SK-N-MC (cell line): ENCODE results near the gene GRB2.

Source experiments
- DNase-seq: peaks from one replicate; pipeline ENCODE4 v3.0.0-alpha.2; 2011; ENCODE audit warnings: low read depth, low spot score
- H3K27ac ChIP-seq: fragments of 200-600 bp; sonication (generic); 2 replicates; pipeline ENCODE4 v1.5.1; 2016; ENCODE audit warnings: mixed run types
- H3K36me3 ChIP-seq: fragments of 200-600 bp; sonication (generic); 2 replicates; pipeline ENCODE4 v1.6.1; 2017; ENCODE audit warnings: antibody characterized with exemption, low read length, mixed read lengths; ENCODE audit not compliant: insufficient read depth
- H3K4me3 ChIP-seq: fragments of 200-600 bp; sonication (generic); 2 replicates; pipeline ENCODE4 v1.5.1; 2016
- H3K9ac ChIP-seq: fragments of 200-600 bp; sonication (generic); 2 replicates; pipeline ENCODE4 v1.8.0; 2017; ENCODE audit warnings: mixed run types, mixed read lengths; ENCODE audit not compliant: insufficient read length
- H3K9me3 ChIP-seq: fragments of 200-600 bp; sonication (generic); 2 replicates; pipeline ENCODE4 v1.6.1; 2017; ENCODE audit warnings: low read depth, mild to moderate bottlenecking, antibody characterized with exemption, low read length, moderate library complexity, mixed read lengths
- EZH2 ChIP-seq: fragments of 200-600 bp; sonication (generic); IDR thresholded peaks from one replicate; pipeline ENCODE4 v1.6.1; 2017; ENCODE audit warnings: antibody characterized with exemption
- FOXP2 ChIP-seq: optimal IDR thresholded peaks from 2 replicates; pipeline ENCODE3; 2011; ENCODE audit warnings: mild to moderate bottlenecking, moderate library complexity; ENCODE audit not compliant: insufficient read depth; ENCODE audit errors: extremely low read length, control extremely low read depth
- POLR2AphosphoS5 ChIP-seq: IDR thresholded peaks from 2 replicates; pipeline ENCODE4 v1.6.1; 2012; ENCODE audit warnings: mild to moderate bottlenecking, low read depth, low read length, borderline replicate concordance

The GRB2 gene

GRCh38 chr17:75404731-75405364 lies 630 bp downstream of the GRB2 start:
- Histone ChIP-seq H3K36me3 (0 out of 2 replicates have a peak, but pooled peaks cover 5% of the 10 kb centered on the region), H3K27ac (peak overlapping the region; percentile 88), H3K9ac (peak overlapping the region; percentile 93), H3K4me3 (peak overlapping the region; percentile 89), H3K9me3 (no peaks in the 10 kb centered on the region)
- no peak for TF ChIP-seq POLR2AphosphoS5
- TF ChIP-seq FOXP2 = no peak
- TF ChIP-seq EZH2 = no peak
- DNase-seq = no peak

GRCh38 chr17:75404223-75404730 lies 1.2 kb downstream of the GRB2 start:
- H3K9me3 ChIP-seq = no peaks in the 10 kb centered on the region
- H3K9ac ChIP-seq = peak overlapping the region; percentile 93
- H3K36me3 ChIP-seq = 0 out of 2 replicates have a peak, but pooled peaks cover 5% of the 10 kb centered on the region
- DNase-seq = no peak
- TF ChIP-seq EZH2 = no peak
- peak overlapping the region; percentile 89 for H3K4me3 ChIP-seq
- H3K27ac ChIP-seq = peak overlapping the region; percentile 88

- H3K4me3 ChIP-seq = no peak overlapping the region
Observed at GRCh38 chr17:75403131-75403530, 2.3 kb downstream of the GRB2 start.

GRCh38 chr17:75402026-75402425 lies 3.5 kb downstream of the GRB2 start:
- H3K36me3 ChIP-seq = 0 out of 2 replicates have a peak, but pooled peaks cover 5% of the 10 kb centered on the region
- no peak overlapping the region for H3K4me3 ChIP-seq

More at GRCh38 chr17:75403131-75403530, 2.3 kb downstream of the GRB2 start:
- no peak overlapping the region for H3K9ac ChIP-seq
- TF ChIP-seq FOXP2 = no peak
- TF ChIP-seq EZH2 = no peak
- TF ChIP-seq POLR2AphosphoS5 = no peak
- H3K36me3 ChIP-seq = 0 out of 2 replicates have a peak, but pooled peaks cover 5% of the 10 kb centered on the region
- no peak for DNase-seq
- H3K27ac ChIP-seq = no peak overlapping the region
- H3K9me3 ChIP-seq = no peaks in the 10 kb centered on the region

GRCh38 chr17:75400326-75400939 lies 5.0 kb downstream of the GRB2 start:
- Histone ChIP-seq H3K9me3 (no peaks in the 10 kb centered on the region), H3K4me3 (no peak overlapping the region), H3K27ac (no peak overlapping the region), H3K9ac (no peak overlapping the region), H3K36me3 (0 out of 2 replicates have a peak, but pooled peaks cover 5% of the 10 kb centered on the region)
- no peak for TF ChIP-seq FOXP2
- no peak for TF ChIP-seq EZH2
- TF ChIP-seq POLR2AphosphoS5 = no peak
- DNase-seq = no peak

More at GRCh38 chr17:75402026-75402425, 3.5 kb downstream of the GRB2 start:
- Histone ChIP-seq H3K9ac (peak overlapping the region; percentile 21), H3K27ac (peak overlapping the region; percentile 1; the same call in 1 of the 2 replicates), H3K9me3 (no peaks in the 10 kb centered on the region)
- TF ChIP-seq EZH2 (no peak), FOXP2 (no peak), POLR2AphosphoS5 (no peak)
- DNase-seq = no peak

GRCh38 chr17:75398279-75398678 lies 7.2 kb downstream of the GRB2 start:
- Histone ChIP-seq H3K9ac (no peak overlapping the region), H3K9me3 (no peaks in the 10 kb centered on the region), H3K4me3 (no peak overlapping the region), H3K27ac (no peak overlapping the region), H3K36me3 (peaks cover 5% of the 10 kb centered on the region; the same call in 1 of the 2 replicates)
- TF ChIP-seq EZH2 (no peak), POLR2AphosphoS5 (no peak)
- DNase-seq = no peak

- Histone ChIP-seq H3K9me3 (no peaks in the 10 kb centered on the region), H3K9ac (peak overlapping the region; percentile 39), H3K36me3 (peaks cover 6% of the 10 kb centered on the region; the same call in 1 of the 2 replicates), H3K27ac (peak overlapping the region; percentile 71), H3K4me3 (no peak overlapping the region)
- no peak for TF ChIP-seq EZH2
- no peak for DNase-seq
Observed at GRCh38 chr17:75397217-75397616, 8.3 kb downstream of the GRB2 start.

GRCh38 chr17:75396796-75397195 lies 8.7 kb downstream of the GRB2 start:
- peak overlapping the region; percentile 71 for H3K27ac ChIP-seq
- peaks cover 10% of the 10 kb centered on the region; the same call in 1 of the 2 replicates for H3K36me3 ChIP-seq
- no peaks in the 10 kb centered on the region for H3K9me3 ChIP-seq
- peak overlapping the region; percentile 14 for H3K9ac ChIP-seq
- TF ChIP-seq POLR2AphosphoS5 (no peak), EZH2 (no peak), FOXP2 (no peak)
- H3K4me3 ChIP-seq = no peak overlapping the region
- DNase-seq = no peak
